ENCODE results near the gene HDGF. TPM values are rescaled to one million over a fixed set of nuclear protein-coding genes. Genes with fewer than 3 reads are reported as not detected.
A peak's percentile ranks its signal among the peaks of the same experiment; 100 is the strongest.

Gene HDGF
- total RNA-seq, 6 donors from 2014 or later = 129 to 231 (median 182) TPM

DNA sequence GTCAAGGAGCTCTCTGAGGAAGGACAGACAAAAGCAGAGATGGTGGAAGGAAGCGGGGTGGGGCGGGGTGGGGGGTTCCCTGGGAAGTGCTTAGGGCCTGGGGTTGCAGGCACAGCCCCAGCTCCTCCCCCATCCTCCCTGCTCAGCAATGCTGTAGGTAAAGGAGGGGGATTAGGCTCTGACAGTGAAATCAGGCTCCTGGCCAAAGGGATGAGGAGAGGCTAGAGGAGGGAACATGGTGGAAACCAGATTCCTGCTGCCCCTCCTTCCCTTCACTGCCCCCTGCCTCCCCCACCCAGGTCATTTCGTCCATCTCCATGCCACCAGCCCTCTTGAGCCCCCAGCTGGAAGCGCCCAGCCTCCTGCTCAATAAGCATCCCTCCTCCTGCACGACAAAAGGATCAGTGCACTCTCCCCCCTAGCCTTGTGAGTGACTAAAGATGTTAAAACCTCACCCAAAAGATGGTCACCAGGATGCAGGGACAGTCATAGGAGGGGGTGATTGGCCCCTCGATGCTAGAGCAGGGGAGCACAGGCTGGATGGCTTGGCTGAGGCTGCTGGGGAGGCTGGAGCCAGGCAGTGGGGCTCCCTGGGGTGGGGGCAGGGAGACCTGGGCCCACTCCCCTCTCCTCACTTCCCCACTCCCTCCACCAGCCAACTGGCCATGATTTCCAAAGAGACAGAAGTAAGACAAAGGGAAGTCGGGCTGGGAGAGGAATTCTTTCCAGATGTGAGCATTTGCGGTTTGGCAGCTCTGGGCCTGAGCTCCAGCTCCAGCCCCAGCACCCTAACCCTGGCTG lies 43.9 kb downstream of the HDGF start:
- no peak overlapping the region for H3K4me3 ChIP-seq
- no peaks in the 10 kb centered on the region for H3K36me3 ChIP-seq
- peaks cover 27 to 30% (median 29%) of the 10 kb centered on the region in 4 donors for H3K4me1 ChIP-seq
- WGBS, 2 donors = 59 to 64% methylated on average over 8 of the region's 8 CpGs
- ATAC-seq (ENCODE audit: low FRiP score in 2 of 2) (peak in 1 of 2 donors; percentile 35), DNase-seq (peak in 1 of 2 donors; percentile 39)
- TF ChIP-seq POLR2A (IDR thresholded peaks at IDR 0.05) (no peak), POLR2AphosphoS5 (IDR thresholded peaks at IDR 0.05) (no peak), EP300 (IDR thresholded peaks at IDR 0.05) (no peak)
- no peak overlapping the region for H3K27ac ChIP-seq
- no peaks in the 10 kb centered on the region for H3K9me3 ChIP-seq
- H3K27me3 ChIP-seq = peaks cover 0 to 29% (median 11%) of the 10 kb centered on the region in 4 donors

DNA sequence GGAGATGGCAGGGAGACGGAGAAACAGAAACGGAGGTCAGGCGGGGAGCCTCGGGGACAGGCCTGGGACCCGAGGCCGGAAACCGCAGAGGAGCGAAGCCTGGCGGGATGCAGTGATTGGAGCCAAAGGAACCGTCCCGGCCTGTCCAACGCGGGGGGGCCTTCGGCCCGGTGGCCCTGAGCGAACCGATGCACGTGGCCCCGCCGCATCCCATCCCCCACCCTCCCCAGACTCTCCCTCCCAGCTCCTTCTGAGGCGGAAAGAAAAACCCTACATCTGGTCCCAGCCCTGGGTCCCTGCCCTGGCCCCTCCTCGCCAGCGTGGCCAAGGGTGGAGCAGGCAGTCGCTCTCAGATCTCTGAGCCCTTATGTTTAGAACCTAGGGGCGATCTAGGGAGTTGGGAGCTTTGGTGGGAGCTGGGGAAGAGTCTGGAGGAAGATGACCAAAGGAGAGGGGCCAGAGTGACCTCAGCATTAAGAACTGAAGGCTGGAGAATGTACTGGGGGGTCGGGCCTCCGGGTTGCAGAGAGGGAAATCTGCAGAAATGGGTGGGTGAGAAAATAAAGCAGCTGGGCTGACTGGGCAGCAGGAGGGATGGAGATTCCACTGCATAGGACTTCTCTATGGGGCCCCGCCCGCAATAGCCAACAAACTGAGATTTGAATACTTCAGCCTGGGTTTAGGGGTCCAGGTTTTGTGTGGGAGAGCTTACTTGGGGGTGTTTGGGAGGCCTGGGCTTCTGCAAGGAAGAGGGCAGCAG lies 44.6 kb downstream of the HDGF start:
- H3K36me3 ChIP-seq = no peaks in the 10 kb centered on the region
- H3K27me3 ChIP-seq = peaks cover 0 to 29% (median 11%) of the 10 kb centered on the region in 4 donors
- H3K4me3 ChIP-seq = peak overlapping the region; percentile 9 to 45 (median 38)
- H3K4me1 ChIP-seq = peaks cover 27 to 30% (median 29%) of the 10 kb centered on the region in 4 donors
- DNase-seq (peak; percentile 35 to 89), ATAC-seq (ENCODE audit: low FRiP score in 2 of 2) (peak; percentile 31 to 76)
- H3K9me3 ChIP-seq = no peaks in the 10 kb centered on the region
- H3K27ac ChIP-seq = peak overlapping the region in 2 of 4 donors; percentile 39 to 56
- TF ChIP-seq POLR2AphosphoS5 (IDR thresholded peaks at IDR 0.05) (no peak), POLR2A (IDR thresholded peaks at IDR 0.05) (no peak), EP300 (IDR thresholded peaks at IDR 0.05) (no peak)
- TF ChIP-seq, protein P1, sequence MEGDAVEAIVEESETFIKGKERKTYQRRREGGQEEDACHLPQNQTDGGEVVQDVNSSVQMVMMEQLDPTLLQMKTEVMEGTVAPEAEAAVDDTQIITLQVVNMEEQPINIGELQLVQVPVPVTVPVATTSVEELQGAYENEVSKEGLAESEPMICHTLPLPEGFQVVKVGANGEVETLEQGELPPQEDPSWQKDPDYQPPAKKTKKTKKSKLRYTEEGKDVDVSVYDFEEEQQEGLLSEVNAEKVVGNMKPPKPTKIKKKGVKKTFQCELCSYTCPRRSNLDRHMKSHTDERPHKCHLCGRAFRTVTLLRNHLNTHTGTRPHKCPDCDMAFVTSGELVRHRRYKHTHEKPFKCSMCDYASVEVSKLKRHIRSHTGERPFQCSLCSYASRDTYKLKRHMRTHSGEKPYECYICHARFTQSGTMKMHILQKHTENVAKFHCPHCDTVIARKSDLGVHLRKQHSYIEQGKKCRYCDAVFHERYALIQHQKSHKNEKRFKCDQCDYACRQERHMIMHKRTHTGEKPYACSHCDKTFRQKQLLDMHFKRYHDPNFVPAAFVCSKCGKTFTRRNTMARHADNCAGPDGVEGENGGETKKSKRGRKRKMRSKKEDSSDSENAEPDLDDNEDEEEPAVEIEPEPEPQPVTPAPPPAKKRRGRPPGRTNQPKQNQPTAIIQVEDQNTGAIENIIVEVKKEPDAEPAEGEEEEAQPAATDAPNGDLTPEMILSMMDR (IDR thresholded peaks at IDR 0.05) = no peak
- 7 to 15% methylated on average over 11 to 26 of the region's 29 CpGs for WGBS, 2 donors

DNA sequence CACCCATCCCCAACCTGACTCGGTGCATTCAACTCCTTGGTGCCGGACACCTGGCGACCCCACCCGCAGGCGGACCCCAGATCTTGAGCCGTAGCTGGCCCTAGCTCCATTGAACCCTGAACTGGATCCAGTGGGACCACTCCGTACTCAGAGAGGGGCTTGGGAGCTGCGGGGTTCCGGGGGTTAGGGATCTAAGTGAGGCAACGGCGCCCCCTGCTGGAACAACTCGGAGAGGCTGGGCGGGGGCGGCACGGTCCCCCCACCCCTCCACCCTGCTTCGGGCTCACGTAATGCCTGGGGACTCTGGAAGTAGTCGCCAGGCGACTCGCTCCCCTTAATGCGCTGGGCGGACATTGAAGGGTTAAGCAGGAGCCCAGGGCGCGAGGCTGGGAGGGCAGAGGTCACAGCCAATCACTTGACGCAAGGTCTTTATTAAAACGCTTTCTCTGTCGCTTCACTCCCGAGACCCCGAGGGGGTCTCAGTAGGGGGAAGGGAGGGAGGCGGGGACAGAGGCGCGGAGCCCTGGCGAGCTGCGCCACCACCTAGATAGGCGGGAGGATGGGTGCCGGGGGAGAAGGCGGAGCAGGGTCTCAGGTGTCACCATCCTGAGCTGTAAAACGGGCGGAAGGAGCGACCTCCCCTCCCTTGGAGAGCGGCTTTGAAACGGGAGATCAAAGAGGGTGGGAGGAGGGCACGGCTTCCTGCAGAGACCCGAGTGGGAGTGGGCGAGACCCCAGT lies 45.4 kb downstream of the HDGF start:
- peak; percentile 56 to 89 for DNase-seq
- peak; percentile 54 to 75 for ATAC-seq (ENCODE audit: low FRiP score in 2 of 2)
- WGBS, 2 donors = 2% methylated on average over 23 to 38 of the region's 45 CpGs
- Histone ChIP-seq H3K27me3 (peaks cover 0 to 29% (median 11%) of the 10 kb centered on the region in 4 donors), H3K4me1 (peaks cover 27 to 30% (median 29%) of the 10 kb centered on the region in 4 donors), H3K9me3 (no peaks in the 10 kb centered on the region), H3K27ac (peak overlapping the region in 2 of 4 donors; percentile 39 to 56), H3K4me3 (peak overlapping the region; percentile 9 to 45 (median 38)), H3K36me3 (no peaks in the 10 kb centered on the region)
- TF ChIP-seq EP300 (IDR thresholded peaks at IDR 0.05) (no peak), POLR2A (IDR thresholded peaks at IDR 0.05) (no peak)
- TF ChIP-seq, protein P1 (IDR thresholded peaks at IDR 0.05) = peak; percentile 66 to 83 (median 72)

DNA sequence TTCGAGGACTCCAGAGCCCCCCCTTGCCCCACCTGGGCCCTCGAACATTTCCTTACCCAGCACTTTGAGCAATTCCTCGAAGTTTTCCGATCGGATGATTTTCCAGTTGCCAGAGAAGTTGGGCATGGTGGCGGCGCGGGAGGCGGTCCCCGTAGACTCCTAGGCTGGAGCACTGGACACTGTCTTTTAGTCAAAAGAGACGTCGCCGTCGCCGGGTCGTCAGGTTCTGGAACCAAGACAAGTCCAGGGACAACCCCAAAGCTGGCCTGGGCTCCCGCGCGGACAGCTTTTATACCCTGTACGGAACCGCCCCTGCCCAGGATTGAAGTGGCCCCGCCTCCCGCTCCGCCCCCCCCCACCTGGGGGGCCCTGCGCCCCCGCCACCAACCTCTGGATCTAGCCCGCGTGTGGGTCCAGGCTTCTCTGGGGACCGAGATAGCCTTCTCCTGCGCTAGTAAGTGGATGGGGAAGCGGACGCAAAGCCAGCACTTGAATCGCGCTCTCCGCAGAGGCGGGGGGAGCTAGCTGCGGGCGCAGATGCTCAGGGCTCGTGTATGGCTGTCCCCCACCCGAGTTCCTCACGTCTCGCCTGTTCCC lies 46.1 kb downstream of the HDGF start, which contains the start of gene CRABP2:
Gene CRABP2 (minus strand): TSS at position 263 of the 597 bp plus-strand sequence. CDS start 137 bp downstream, at position 126.
- WGBS, 2 donors = 2 to 4% methylated on average over 4 to 31 of the region's 42 CpGs
- Histone ChIP-seq H3K27me3 (peaks cover 0 to 29% (median 11%) of the 10 kb centered on the region in 4 donors), H3K4me1 (peaks cover 27 to 30% (median 29%) of the 10 kb centered on the region in 4 donors), H3K27ac (peak within 1 kb of the TSS in 2 of 4 donors; percentile 39 to 56), H3K9me3 (no peaks in the 10 kb centered on the region), H3K36me3 (no peaks in the 10 kb centered on the region), H3K4me3 (peak within 1 kb of the TSS; percentile 9 to 45 (median 38))
- ATAC-seq (ENCODE audit: low FRiP score in 2 of 2) (peak in 1 of 2 donors; percentile 34), DNase-seq (peak in 1 of 2 donors; percentile 86)
- TF ChIP-seq, protein P1 (IDR thresholded peaks at IDR 0.05) = no peak
- TF ChIP-seq POLR2AphosphoS5 (IDR thresholded peaks at IDR 0.05) (no peak), POLR2A (IDR thresholded peaks at IDR 0.05) (no peak), EP300 (IDR thresholded peaks at IDR 0.05) (no peak)

Data from upper lobe of left lung (tissue), 6 donors.